Testis (tissue), 3 donors: ENCODE results near the gene BAD. TPM values are rescaled to one million over a fixed set of nuclear protein-coding genes. Genes with fewer than 3 reads are reported as not detected.
"Not testable (repeated sequence)": the region's sequence is repeated elsewhere in the genome, so short reads cannot be mapped to it uniquely, and the experiment has no call there.

Experiments
- DNase-seq: peaks from one replicate; pipeline ENCODE4 v3.0.0-alpha.2; 2019
- H3K27ac ChIP-seq, 2 donors: fragments of 200-600 bp; sonication (generic); one replicate each; pipeline ENCODE4 v1.5.1; 2019
- H3K27me3 ChIP-seq: fragments of 200-600 bp; sonication (generic); one replicate; pipeline ENCODE4 v1.5.1; 2019
- H3K36me3 ChIP-seq: fragments of 200-600 bp; sonication (generic); one replicate; pipeline ENCODE4 v1.5.1; 2017; ENCODE audit warnings: low read depth; ENCODE audit errors: missing control alignments
- H3K4me1 ChIP-seq: fragments of 200-600 bp; sonication (generic); one replicate; pipeline ENCODE4 v1.5.1; 2019
- H3K4me3 ChIP-seq, 2 donors: fragments of 200-600 bp; sonication (generic); one replicate each; pipeline ENCODE4 v1.5.1; 2017 to 2019
- H3K9me3 ChIP-seq: fragments of 200-600 bp; sonication (generic); one replicate; pipeline ENCODE4 v1.5.1; 2017
- CTCF ChIP-seq, 3 experiments: fragments of 450-650 bp in 2 of 3; fragments of 200-600 bp in 1 of 3; sonication (generic) in 1 of 3; IDR thresholded peaks; one replicate each; pipeline ENCODE4 v1.5.1; 2016 to 2019; ENCODE audit warnings: antibody characterized with exemption in 3 of 3, mild to moderate bottlenecking in 2 of 3, moderate library complexity in 1 of 3
- POLR2A ChIP-seq: fragments of 450-650 bp; IDR thresholded peaks from one replicate; pipeline ENCODE4 v1.6.1; 2017; ENCODE audit warnings: antibody characterized with exemption, mild to moderate bottlenecking, moderate library complexity
- WGBS, 2 donors: methylation state at CpG; one replicate each; pipeline ENCODE4 v1.1.5; 2018; 5-methylcytosine and 5-hydroxymethylcytosine counted together
- intact Hi-C: fragments of 100-400 bp; cut with DNase I; formaldehyde crosslinking; loops from one replicate; pipeline ENCODE4 v1.15.1; 2023; ENCODE audit warnings: low total_unique reads
- polyA plus RNA-seq: library from polyadenylated mRNA; stranded (reverse); fragments of 350-450 nt; fragmentation: Illumina TruSeq; extraction: RNeasy Lipid Tissue Mini Kit (QIAGEN cat#74804); gene quantifications from one replicate; pipeline ENCODE4 v1.2.3, GENCODE V29; 2014; ENCODE audit warnings: low read depth, low replicate concordance; ENCODE audit not compliant: insufficient read depth
- total RNA-seq, 2 donors: library from RNA; depleted of rRNA; stranded (reverse); fragments of >200 nt; gene quantifications; one replicate each; pipeline ENCODE4 v1.2.3, GENCODE V29; 2016

Gene BAD
- total and polyA plus RNA-seq, 3 donors from 2014 or later, result 85.2 to 110 (median 88.7) TPM

GRCh38 chr11:64327993-64328392 is 43.5 kb upstream of the BAD start:
- H3K4me3 ChIP-seq, result no peak overlapping the region
- H3K4me1 ChIP-seq, result peaks cover 17% of the 10 kb centered on the region
- WGBS, 2 donors, result 91 to 95% methylated on average over 3 of the region's 3 CpGs
- no peaks in the 10 kb centered on the region for H3K9me3 ChIP-seq
- H3K36me3 ChIP-seq, result no peaks in the 10 kb centered on the region
- intact Hi-C loops, result no loop called here
- no peak for DNase-seq
- TF ChIP-seq CTCF (IDR thresholded peaks at IDR 0.05) (no peak), POLR2A (no peak)
- H3K27ac ChIP-seq, result no peak overlapping the region
- no peaks in the 10 kb centered on the region for H3K27me3 ChIP-seq

- no peaks in the 10 kb centered on the region for H3K27me3 ChIP-seq
- TF ChIP-seq CTCF (IDR thresholded peaks at IDR 0.05) (no peak), POLR2A (no peak)
- intact Hi-C loops, result no loop called here
- no peaks in the 10 kb centered on the region for H3K36me3 ChIP-seq
- no peak for DNase-seq
- no peaks in the 10 kb centered on the region for H3K9me3 ChIP-seq
- 96% methylated on average over 2 of the region's 2 CpGs for WGBS, 2 donors
- H3K27ac ChIP-seq, result no peak overlapping the region
- peaks cover 17% of the 10 kb centered on the region for H3K4me1 ChIP-seq
- H3K4me3 ChIP-seq, result no peak overlapping the region
Measured at GRCh38 chr11:64327375-64327774, 42.9 kb upstream of the BAD start.

GRCh38 chr11:64324692-64325469 is 40.4 kb upstream of the BAD start:
- no peak for DNase-seq
- no peak overlapping the region for H3K4me3 ChIP-seq
- peaks cover 10% of the 10 kb centered on the region for H3K4me1 ChIP-seq
- TF ChIP-seq POLR2A (no peak), CTCF (IDR thresholded peaks at IDR 0.05) (no peak)
- H3K27me3 ChIP-seq, result no peaks in the 10 kb centered on the region
- H3K9me3 ChIP-seq, result no peaks in the 10 kb centered on the region
- no peak overlapping the region for H3K27ac ChIP-seq
- intact Hi-C loops, result no loop called here
- no peaks in the 10 kb centered on the region for H3K36me3 ChIP-seq
- WGBS, 2 donors, result 89 to 93% methylated on average over 11 of the region's 11 CpGs

GRCh38 chr11:64323984-64324383 is 39.5 kb upstream of the BAD start:
- DNase-seq, H3K9me3 ChIP-seq, H3K4me1 ChIP-seq, H3K27ac ChIP-seq, H3K4me3 ChIP-seq, H3K27me3 ChIP-seq, H3K36me3 ChIP-seq, intact Hi-C loops: not testable (repeated sequence)
- 85 to 100% methylated on average over 2 to 4 of the region's 4 CpGs for WGBS, 2 donors

- no peak overlapping the region for H3K27ac ChIP-seq
- H3K9me3 ChIP-seq, result no peaks in the 10 kb centered on the region
- 77 to 84% methylated on average over 2 to 5 of the region's 5 CpGs for WGBS, 2 donors
- no peaks in the 10 kb centered on the region for H3K27me3 ChIP-seq
- intact Hi-C loops, result no loop called here
- TF ChIP-seq CTCF (IDR thresholded peaks at IDR 0.05), result no peak
- no peak for TF ChIP-seq POLR2A
- no peak overlapping the region for H3K4me3 ChIP-seq
- H3K36me3 ChIP-seq, result no peaks in the 10 kb centered on the region
- DNase-seq, result no peak
- peaks cover 9% of the 10 kb centered on the region for H3K4me1 ChIP-seq
Measured at GRCh38 chr11:64323373-64323772, 38.9 kb upstream of the BAD start.
